ENCODE data around the gene RAB12. TPM values are rescaled to one million over a fixed set of nuclear protein-coding genes. Genes with fewer than 3 reads are reported as not detected.

The RAB12 gene
- total RNA-seq, 1 experiment from 2014 or later, result 79.4 TPM

GRCh38 chr18:8654503-8655451 is 45.5 kb downstream of the RAB12 start:
- no peaks in the 10 kb centered on the region for H3K9me2 ChIP-seq (ENCODE audit: insufficient read depth)
- no peaks in the 10 kb centered on the region for H3K27me3 ChIP-seq (ENCODE audit: insufficient read depth, low read depth)
- peaks cover 6% of the 10 kb centered on the region; the same call in 1 of the 2 replicates for H3F3A ChIP-seq (ENCODE audit: insufficient read depth, low read depth)
- no peaks in the 10 kb centered on the region for H3K36me3 ChIP-seq (ENCODE audit: low read depth)
- no TSS peak for BruUV-seq (replicated peaks)
- no peak overlapping the region for H3K4me2 ChIP-seq
- no peaks in the 10 kb centered on the region; the same call in 1 of the 2 replicates for H3K9me3 ChIP-seq (ENCODE audit: insufficient read depth, low read depth)
- H3K79me2 ChIP-seq (ENCODE audit: low read depth), result no peaks in the 10 kb centered on the region
- no peak overlapping the region for H3K27ac ChIP-seq
- no peaks in the 10 kb centered on the region for H4K20me1 ChIP-seq (ENCODE audit: insufficient read depth)
- ChIA-PET POLR2A (ENCODE audit: unreplicated experiment) (interaction anchor here (0.6 kb wide), 1 partner anchor 885 kb away, joined by 3 read pairs; no protein-coding TSS in a partner anchor), CTCF (interaction anchor here (0.6 to 1.3 kb wide), 4 partner anchors 46 to 763 kb away, joined by 3 to 4 read pairs (median 4); no protein-coding TSS in a partner anchor)
- H2AFZ ChIP-seq, result no peak overlapping the region
- intact Hi-C loops (cut with micrococcal nuclease; ENCODE audit: unreplicated experiment), result loop anchor here (1.0 to 10.0 kb wide), 6 partner anchors 43 to 1030 kb away; no protein-coding TSS in a partner anchor
- peak; percentile 85 for TF ChIP-seq CTCF (conservative IDR thresholded peaks at IDR 0.05)
- TF ChIP-seq EZH2 (IDR thresholded peaks at IDR 0.05; ENCODE audit: low read depth), result no peak
- DNase-seq, result no peak
- no peaks in the 10 kb centered on the region; the same call in 1 of the 2 replicates for H3K4me1 ChIP-seq (replicated peaks; ENCODE audit: insufficient read depth)
- H3K4me3 ChIP-seq, result no peak overlapping the region

GRCh38 chr18:8656232-8656631 is 47.0 kb downstream of the RAB12 start:
- H3K9me2 ChIP-seq (ENCODE audit: insufficient read depth), result no peaks in the 10 kb centered on the region
- H3K79me2 ChIP-seq (ENCODE audit: low read depth), result no peaks in the 10 kb centered on the region
- no peak overlapping the region for H3K4me2 ChIP-seq
- TF ChIP-seq EZH2 (IDR thresholded peaks at IDR 0.05; ENCODE audit: low read depth) (no peak), CTCF (conservative IDR thresholded peaks at IDR 0.05) (no peak)
- POLR2A ChIA-PET (ENCODE audit: unreplicated experiment), result no interaction called here
- no peaks in the 10 kb centered on the region; the same call in 1 of the 2 replicates for H3K4me1 ChIP-seq (replicated peaks; ENCODE audit: insufficient read depth)
- no peaks in the 10 kb centered on the region for H3K36me3 ChIP-seq (ENCODE audit: low read depth)
- intact Hi-C loops (cut with micrococcal nuclease; ENCODE audit: unreplicated experiment), result loop anchor here (5.0 to 10.0 kb wide), 2 partner anchors 41 to 1029 kb away; no protein-coding TSS in a partner anchor
- H3K4me3 ChIP-seq, result no peak overlapping the region
- H3K27ac ChIP-seq, result no peak overlapping the region
- no peak for DNase-seq
- no peaks in the 10 kb centered on the region for H4K20me1 ChIP-seq (ENCODE audit: insufficient read depth)
- no peaks in the 10 kb centered on the region; the same call in 1 of the 2 replicates for H3K9me3 ChIP-seq (ENCODE audit: insufficient read depth, low read depth)
- no peaks in the 10 kb centered on the region for H3K27me3 ChIP-seq (ENCODE audit: insufficient read depth, low read depth)
- BruUV-seq (replicated peaks), result no TSS peak
- H2AFZ ChIP-seq, result no peak overlapping the region
- peaks cover 6% of the 10 kb centered on the region; the same call in 1 of the 2 replicates for H3F3A ChIP-seq (ENCODE audit: insufficient read depth, low read depth)
- CTCF ChIA-PET, result no interaction called here

- Histone ChIP-seq H3K9me3 (ENCODE audit: insufficient read depth, low read depth) (no peaks in the 10 kb centered on the region), H2AFZ (no peak overlapping the region), H4K20me1 (ENCODE audit: insufficient read depth) (no peaks in the 10 kb centered on the region), H3K27ac (no peak overlapping the region), H3K27me3 (ENCODE audit: insufficient read depth, low read depth) (no peaks in the 10 kb centered on the region), H3K4me2 (no peak overlapping the region), H3K79me2 (ENCODE audit: low read depth) (no peaks in the 10 kb centered on the region), H3K4me3 (no peak overlapping the region), H3K4me1 (replicated peaks; ENCODE audit: insufficient read depth) (no peaks in the 10 kb centered on the region; the same call in 1 of the 2 replicates), H3F3A (ENCODE audit: insufficient read depth, low read depth) (peaks cover 6% of the 10 kb centered on the region; the same call in 1 of the 2 replicates), H3K36me3 (ENCODE audit: low read depth) (no peaks in the 10 kb centered on the region), H3K9me2 (ENCODE audit: insufficient read depth) (no peaks in the 10 kb centered on the region)
- no peak for TF ChIP-seq CTCF (conservative IDR thresholded peaks at IDR 0.05)
- TF ChIP-seq EZH2 (IDR thresholded peaks at IDR 0.05; ENCODE audit: low read depth), result no peak
- intact Hi-C loops (cut with micrococcal nuclease; ENCODE audit: unreplicated experiment), result loop anchor here (5.0 to 10.0 kb wide), 2 partner anchors 40 to 1028 kb away; no protein-coding TSS in a partner anchor
- no peak for DNase-seq
- no TSS peak for BruUV-seq (replicated peaks)
- POLR2A ChIA-PET (ENCODE audit: unreplicated experiment), result no interaction called here
- CTCF ChIA-PET, result no interaction called here
These were observed 48.0 kb downstream of the RAB12 start for GRCh38 chr18:8657050-8657820.
